HEK293T (cell line): ENCODE data around the gene DLX3.

Source experiments
- BHLHE40 ChIP-seq: fragments of 450-650 bp; IDR thresholded peaks from 2 replicates; pipeline ENCODE4 v1.6.1; 2016; ENCODE audit warnings: mild to moderate bottlenecking, moderate library complexity, borderline replicate concordance
- ELF4 ChIP-seq: fragments of 450-650 bp; IDR thresholded peaks from 2 replicates; pipeline ENCODE4 v1.6.1; 2017; ENCODE audit warnings: antibody characterized with exemption
- FOXM1 ChIP-seq: fragments of 450-650 bp; IDR thresholded peaks from 2 replicates; pipeline ENCODE4 v1.6.1; 2017; ENCODE audit warnings: mild to moderate bottlenecking, borderline replicate concordance
- HDGF ChIP-seq: fragments of 450-650 bp; IDR thresholded peaks from 2 replicates; pipeline ENCODE4 v1.6.1; 2017; ENCODE audit warnings: antibody characterized with exemption, borderline replicate concordance
- NFRKB ChIP-seq: fragments of 450-650 bp; IDR thresholded peaks from 2 replicates; pipeline ENCODE4 v1.6.1; 2016; ENCODE audit warnings: mild to moderate bottlenecking, moderate library complexity
- SP1 ChIP-seq: fragments of 450-650 bp; IDR thresholded peaks from 2 replicates; pipeline ENCODE4 v1.6.1; 2017
- TARDBP ChIP-seq: fragments of 450-650 bp; IDR thresholded peaks from 2 replicates; pipeline ENCODE4 v1.6.1; 2016

DNA sequence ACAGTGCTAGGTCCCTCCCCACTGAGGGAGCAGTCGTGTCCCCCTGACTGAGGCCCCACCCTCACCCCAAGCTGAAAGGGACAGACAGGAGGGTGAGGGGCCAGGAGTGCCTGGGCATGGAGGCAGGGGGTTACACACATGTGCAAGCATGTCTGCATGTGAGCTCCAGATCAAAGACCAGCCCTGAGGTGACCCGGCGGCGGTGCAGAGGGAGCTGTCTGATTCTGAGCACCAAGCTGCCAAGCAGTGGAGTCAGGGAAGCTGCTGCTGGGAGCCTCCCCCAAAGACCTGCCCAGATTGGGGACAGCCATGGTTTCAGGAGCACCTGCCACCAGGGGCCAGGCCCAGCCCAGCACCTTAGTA, 5.5 kb downstream of the DLX3 start:
- TF ChIP-seq ELF4: no peak
- TF ChIP-seq TARDBP: no peak
- TF ChIP-seq NFRKB: no peak
- TF ChIP-seq BHLHE40: no peak
- no peak for TF ChIP-seq SP1
- TF ChIP-seq HDGF: no peak
- no peak for TF ChIP-seq FOXM1
